Uterus (tissue), 4 donors: ENCODE data around the gene CDK5R1. TPM values are rescaled to one million over a fixed set of nuclear protein-coding genes. Genes with fewer than 3 reads are reported as not detected.
A peak's percentile ranks its signal among the peaks of the same experiment; 100 is the strongest.

ENCODE experiments used
- DNase-seq, 2 donors: peaks; one replicate each; pipeline ENCODE4 v3.0.0-alpha.2; 2019 to 2020
- H3K27ac ChIP-seq, 2 donors: fragments of 200-600 bp; sonication (generic); 1 replicate in 1 of 2; 2 replicates in 1 of 2; pipeline ENCODE4 v1.5.1; 2016 to 2018
- H3K27me3 ChIP-seq, 2 donors: fragments of 200-600 bp; sonication (generic); one replicate each; pipeline ENCODE4 v1.5.1; 2018 to 2019; ENCODE audit warnings: control low read depth in 1 of 2
- H3K36me3 ChIP-seq, 2 donors: fragments of 200-600 bp; sonication (generic); one replicate each; pipeline ENCODE4 v1.5.1; 2019; ENCODE audit warnings: control low read depth in 1 of 2
- H3K4me1 ChIP-seq, 2 donors: fragments of 200-600 bp; sonication (generic); one replicate each; pipeline ENCODE4 v1.5.1; 2018 to 2019; ENCODE audit warnings: control low read depth in 1 of 2
- H3K4me3 ChIP-seq, 2 donors: fragments of 200-600 bp; sonication (generic); 1 replicate in 1 of 2; 2 replicates in 1 of 2; pipeline ENCODE4 v1.5.1; 2018 to 2019; ENCODE audit warnings: mild to moderate bottlenecking in 1 of 2
- H3K9me3 ChIP-seq, 2 donors: fragments of 200-600 bp; sonication (generic); one replicate each; pipeline ENCODE4 v1.5.1; 2019; ENCODE audit warnings: control low read depth in 1 of 2
- POLR2A ChIP-seq, 2 donors: fragments of 450-650 bp; IDR thresholded peaks; one replicate each; pipeline ENCODE4 v1.6.1; 2016; ENCODE audit warnings: antibody characterized with exemption in 2 of 2, mild to moderate bottlenecking in 1 of 2, moderate library complexity in 1 of 2
- intact Hi-C: fragments of 100-400 bp; cut with DNase I; formaldehyde crosslinking; loops from one replicate; pipeline ENCODE4 v1.15.1; 2023; ENCODE audit warnings: low total_unique reads
- total RNA-seq, 4 donors: library from RNA; depleted of rRNA in 3 of 4; stranded (reverse); fragments of >200 nt in 3 of 4; gene quantifications; one replicate each; pipeline versions ENCODE4 v1.1.0 to v1.2.4, GENCODE V29; 2014 to 2023
- TF ChIP-seq, protein P1 (sequence below), 4 experiments: fragments of 200-600 bp in 2 of 4; fragments of 450-650 bp in 2 of 4; sonication (generic) in 2 of 4; IDR thresholded peaks; one replicate each; pipeline ENCODE4 v1.5.1; 2016 to 2019; ENCODE audit warnings: antibody characterized with exemption in 4 of 4, mild to moderate bottlenecking in 2 of 4, moderate library complexity in 1 of 4
- donor health status: DM: yes; HTN: yes; CAD: no.

CDK5R1 gene
- total RNA-seq, 4 donors from 2014 or later: 0.77 to 2.9 (median 1.4) TPM; not detected in 1

DNA sequence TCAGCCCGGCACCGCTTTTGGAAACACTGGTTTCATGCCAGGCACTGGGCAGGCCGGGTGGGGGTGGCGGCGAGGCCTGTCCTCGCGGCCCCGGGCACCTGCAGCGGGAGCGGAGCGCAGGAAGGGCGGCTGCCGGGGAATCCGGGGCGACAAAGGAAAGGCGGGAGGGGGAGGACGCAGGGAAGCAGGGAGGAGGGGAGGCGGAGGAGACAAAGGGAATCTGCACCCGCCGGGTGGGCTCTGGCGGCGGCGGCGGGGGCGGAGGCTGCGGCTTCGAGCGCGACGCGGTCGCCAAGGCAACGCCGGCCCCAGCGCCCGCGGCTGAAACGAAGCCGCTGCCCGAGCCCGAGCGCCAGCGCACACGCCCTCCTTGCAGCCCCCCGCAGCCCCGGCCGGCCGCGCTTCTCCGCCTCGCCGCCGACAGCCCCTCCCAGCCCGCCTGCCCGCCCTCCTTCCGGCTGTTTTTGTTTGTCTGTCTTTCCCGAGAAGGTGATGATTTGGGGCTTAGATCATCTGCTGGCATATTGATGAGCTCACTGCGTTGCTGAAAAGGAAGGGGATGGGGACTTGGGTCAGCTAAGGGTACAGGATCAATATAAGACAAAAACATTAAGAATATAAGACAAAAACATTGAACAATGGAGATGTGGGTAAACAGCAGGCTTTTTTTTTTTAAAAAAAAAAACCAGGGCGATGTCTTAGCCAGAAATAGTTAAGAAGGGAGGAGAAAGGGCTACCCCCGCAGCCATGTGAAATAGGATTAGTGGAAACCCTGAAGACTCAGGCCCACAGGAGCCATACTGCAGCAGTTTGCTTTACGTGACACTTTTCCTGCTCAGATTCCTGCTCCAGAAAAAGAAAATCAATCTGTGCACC is 32.7 kb downstream of the CDK5R1 start:
- H3K9me3 ChIP-seq: no peaks in the 10 kb centered on the region
- no peaks in the 10 kb centered on the region for H3K4me1 ChIP-seq
- H3K36me3 ChIP-seq: no peaks in the 10 kb centered on the region
- H3K4me3 ChIP-seq: peak overlapping the region; percentile 39 to 40
- H3K27me3 ChIP-seq: no peaks in the 10 kb centered on the region
- TF ChIP-seq POLR2A (IDR thresholded peaks at IDR 0.05): no peak
- TF ChIP-seq, protein P1, sequence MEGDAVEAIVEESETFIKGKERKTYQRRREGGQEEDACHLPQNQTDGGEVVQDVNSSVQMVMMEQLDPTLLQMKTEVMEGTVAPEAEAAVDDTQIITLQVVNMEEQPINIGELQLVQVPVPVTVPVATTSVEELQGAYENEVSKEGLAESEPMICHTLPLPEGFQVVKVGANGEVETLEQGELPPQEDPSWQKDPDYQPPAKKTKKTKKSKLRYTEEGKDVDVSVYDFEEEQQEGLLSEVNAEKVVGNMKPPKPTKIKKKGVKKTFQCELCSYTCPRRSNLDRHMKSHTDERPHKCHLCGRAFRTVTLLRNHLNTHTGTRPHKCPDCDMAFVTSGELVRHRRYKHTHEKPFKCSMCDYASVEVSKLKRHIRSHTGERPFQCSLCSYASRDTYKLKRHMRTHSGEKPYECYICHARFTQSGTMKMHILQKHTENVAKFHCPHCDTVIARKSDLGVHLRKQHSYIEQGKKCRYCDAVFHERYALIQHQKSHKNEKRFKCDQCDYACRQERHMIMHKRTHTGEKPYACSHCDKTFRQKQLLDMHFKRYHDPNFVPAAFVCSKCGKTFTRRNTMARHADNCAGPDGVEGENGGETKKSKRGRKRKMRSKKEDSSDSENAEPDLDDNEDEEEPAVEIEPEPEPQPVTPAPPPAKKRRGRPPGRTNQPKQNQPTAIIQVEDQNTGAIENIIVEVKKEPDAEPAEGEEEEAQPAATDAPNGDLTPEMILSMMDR (IDR thresholded peaks at IDR 0.05): no peak
- peak in 1 of 2 donors; percentile 22 for DNase-seq
- intact Hi-C loops: no loop called here
- H3K27ac ChIP-seq: peak overlapping the region in 1 of 2 donors; percentile 11

DNA sequence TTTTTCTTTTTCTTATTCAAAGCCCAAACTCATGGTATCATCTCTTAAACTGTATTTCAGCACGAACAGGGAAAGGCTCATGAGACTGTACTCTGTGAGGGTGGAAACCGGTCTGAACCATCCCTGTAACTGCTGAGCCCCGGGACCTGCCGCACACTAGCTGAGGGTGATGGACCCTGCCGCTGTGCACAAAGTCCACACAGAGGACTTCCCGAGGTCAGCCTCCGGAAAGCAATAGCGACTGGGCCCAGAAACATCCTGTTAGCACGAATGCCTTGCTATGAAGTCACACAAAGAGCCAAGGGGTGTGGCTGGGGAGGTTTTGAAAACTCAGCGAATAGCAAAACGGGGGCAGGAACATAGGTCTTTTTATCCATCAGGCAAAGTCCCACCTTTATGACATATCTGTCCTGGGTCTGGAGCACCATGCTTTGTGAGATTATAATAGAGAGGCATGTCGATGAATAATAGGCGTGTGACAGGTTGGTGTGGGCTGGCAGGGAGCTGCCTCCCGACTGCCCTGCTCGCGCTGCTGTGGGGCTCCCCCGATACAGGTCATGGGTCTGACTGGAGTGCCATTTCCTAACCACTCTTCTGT is 33.4 kb downstream of the CDK5R1 start:
- H3K4me3 ChIP-seq: peak overlapping the region; percentile 39 to 40
- TF ChIP-seq, protein P1 (IDR thresholded peaks at IDR 0.05): no peak
- no peak for DNase-seq
- no peaks in the 10 kb centered on the region for H3K4me1 ChIP-seq
- intact Hi-C loops: no loop called here
- peak overlapping the region in 1 of 2 donors; percentile 11 for H3K27ac ChIP-seq
- no peaks in the 10 kb centered on the region for H3K36me3 ChIP-seq
- H3K27me3 ChIP-seq: no peaks in the 10 kb centered on the region
- no peaks in the 10 kb centered on the region for H3K9me3 ChIP-seq

DNA sequence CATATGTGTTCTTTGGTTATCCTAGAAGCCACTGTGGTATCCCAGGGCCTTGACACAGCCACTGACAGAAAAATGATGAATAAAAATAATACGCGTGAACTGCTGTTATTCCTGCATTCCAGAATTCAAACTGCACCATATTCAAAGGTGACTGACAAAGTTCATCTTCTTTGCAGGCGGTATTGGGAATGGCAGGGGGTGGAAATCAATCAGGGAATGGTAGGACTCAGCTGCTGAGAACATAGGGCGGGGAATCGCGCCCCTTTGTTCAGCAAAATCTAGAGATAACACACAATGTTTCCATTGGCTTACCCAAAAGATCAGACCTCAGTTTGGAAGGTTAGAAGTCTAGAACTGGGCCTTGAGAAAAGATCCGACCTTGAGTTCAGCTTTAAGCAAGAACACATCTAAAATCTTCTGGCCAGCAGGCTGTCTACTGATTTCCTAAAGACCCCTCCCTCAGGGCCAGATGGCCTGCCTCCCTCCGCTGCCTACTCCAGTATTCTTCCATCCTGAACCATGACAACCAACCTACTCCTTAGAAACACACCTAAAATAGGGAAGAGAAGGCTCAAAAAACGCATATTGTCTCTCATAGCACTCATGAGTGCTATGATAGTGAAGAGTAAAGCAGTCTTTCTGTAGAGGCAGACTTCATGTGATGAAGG is 34.1 kb downstream of the CDK5R1 start:
- Histone ChIP-seq H3K27ac (no peak overlapping the region), H3K36me3 (no peaks in the 10 kb centered on the region), H3K27me3 (no peaks in the 10 kb centered on the region), H3K4me3 (no peak overlapping the region), H3K9me3 (no peaks in the 10 kb centered on the region), H3K4me1 (no peaks in the 10 kb centered on the region)
- DNase-seq: no peak
- intact Hi-C loops: no loop called here
- TF ChIP-seq, protein P1 (IDR thresholded peaks at IDR 0.05): no peak
- TF ChIP-seq POLR2A (IDR thresholded peaks at IDR 0.05): no peak

DNA sequence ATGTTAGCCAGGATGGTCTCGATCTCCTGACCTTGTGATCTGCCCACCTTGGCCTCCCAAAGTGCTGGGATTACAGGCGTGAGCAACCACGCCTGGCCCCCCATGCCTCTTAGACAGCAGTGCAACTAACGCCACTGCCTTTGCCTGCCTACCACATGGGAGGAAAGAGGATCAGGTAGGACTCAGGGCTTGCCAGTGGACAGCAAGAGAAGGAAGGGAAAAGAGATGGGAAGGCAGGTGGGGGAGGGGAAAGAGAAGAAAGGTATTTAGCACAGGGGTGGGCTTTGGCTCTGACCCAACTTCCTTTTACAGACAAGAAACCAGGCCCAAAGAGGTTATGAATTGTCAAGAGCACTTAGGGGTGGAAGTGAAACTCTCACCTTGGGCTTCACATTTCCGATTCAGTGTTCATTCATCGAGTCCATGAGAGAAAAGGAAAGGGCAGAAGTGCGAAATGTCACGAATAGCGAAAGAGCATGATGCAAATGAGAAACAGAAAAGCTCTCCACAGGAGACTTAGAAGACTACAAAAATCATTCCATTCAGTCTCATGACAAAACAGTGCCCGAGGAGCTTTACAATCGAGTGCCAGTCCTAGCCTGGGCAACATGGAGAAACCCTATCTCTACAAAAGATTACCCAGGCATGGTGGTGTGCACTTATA is 36.4 kb downstream of the CDK5R1 start:
- no peak for DNase-seq
- Histone ChIP-seq H3K4me1 (no peaks in the 10 kb centered on the region), H3K27me3 (no peaks in the 10 kb centered on the region), H3K4me3 (no peak overlapping the region), H3K36me3 (no peaks in the 10 kb centered on the region), H3K27ac (no peak overlapping the region), H3K9me3 (no peaks in the 10 kb centered on the region)
- intact Hi-C loops: no loop called here
- TF ChIP-seq, protein P1 (IDR thresholded peaks at IDR 0.05): no peak
- TF ChIP-seq POLR2A (IDR thresholded peaks at IDR 0.05): no peak
